Kidney (tissue), 14 donors: Measurements from ENCODE around the gene TXN2. TPM values are rescaled to one million over a fixed set of nuclear protein-coding genes. Genes with fewer than 3 reads are reported as not detected.

Experiments
- DNase-seq, 5 donors: peaks; one replicate each; pipeline ENCODE4 v3.0.0-alpha.2; 2013 to 2020
- FAIRE-seq: peaks from 2 replicates; lab custom pipeline; 2012; peaks lifted over from hg19 to GRCh38; lab: Jason Lieb, UNC
- H3K27ac ChIP-seq, 2 donors: one replicate each; pipeline ENCODE4 v1.7.0; 2013; ENCODE audit warnings: low read depth in 2 of 2, low read length in 2 of 2, inconsistent platforms in 1 of 2
- H3K27me3 ChIP-seq: one replicate; pipeline ENCODE4 v1.7.1; 2013; ENCODE audit warnings: low read length, inconsistent platforms; ENCODE audit not compliant: control insufficient read depth, insufficient read depth
- H3K36me3 ChIP-seq, 3 donors: one replicate each; pipeline versions ENCODE4 v1.7.0 to v1.7.1; 2013; ENCODE audit warnings: low read length in 3 of 3, control low read depth in 1 of 3, inconsistent platforms in 1 of 3; ENCODE audit not compliant: insufficient read depth in 3 of 3, control insufficient read depth in 2 of 3
- H3K4me1 ChIP-seq, 3 donors: one replicate each; pipeline versions ENCODE4 v1.7.0 to v1.7.1; 2013; ENCODE audit warnings: low read length in 3 of 3, inconsistent platforms in 1 of 3, low read depth in 1 of 3; ENCODE audit not compliant: control insufficient read depth in 2 of 3, insufficient read depth in 2 of 3
- H3K4me3 ChIP-seq, 3 donors: one replicate each; pipeline versions ENCODE4 v1.7.0 to v1.8.1; 2013; ENCODE audit warnings: low read length in 3 of 3, control low read depth in 1 of 3, inconsistent platforms in 1 of 3
- H3K9ac ChIP-seq, 3 donors: one replicate each; pipeline versions ENCODE4 v1.7.0 to v1.7.1; 2013; ENCODE audit warnings: low read length in 3 of 3, control low read depth in 1 of 3, inconsistent platforms in 1 of 3
- H3K9me3 ChIP-seq, 3 donors: one replicate each; pipeline versions ENCODE4 v1.7.0 to v1.7.1; 2013; ENCODE audit warnings: low read length in 3 of 3, control low read depth in 1 of 3, inconsistent platforms in 1 of 3; ENCODE audit not compliant: control insufficient read depth in 2 of 3, insufficient read depth in 1 of 3
- intact Hi-C: fragments of 100-400 bp; cut with DNase I; formaldehyde crosslinking; loops from one replicate; pipeline ENCODE4 v1.11.1; 2022
- polyA plus RNA-seq: library from polyadenylated mRNA; stranded (reverse); fragments of 350-450 nt; fragmentation: Illumina TruSeq; extraction: RNeasy Lipid Tissue Mini Kit (QIAGEN cat#74804); gene quantifications from one replicate; pipeline ENCODE4 v1.2.3, GENCODE V29; 2014; ENCODE audit warnings: low read depth, low replicate concordance; ENCODE audit not compliant: insufficient read depth
- total RNA-seq: library from RNA; stranded (reverse); fragmentation: NEBNext Ultra II Directional; extraction: Animal tissue kit (Norgen Biotek cat#: 25700); gene quantifications from one replicate; pipeline ENCODE4 v1.2.1, GENCODE V29; 2021
- TF ChIP-seq, protein P1 (sequence below): IDR thresholded peaks from 3 replicates; pipeline ENCODE4 v1.5.1; 2012; ENCODE audit warnings: mild to moderate bottlenecking, moderate library complexity, borderline replicate concordance; ENCODE audit not compliant: insufficient read depth; ENCODE audit errors: extremely low read depth
- donor health status: control.
- donor health status: control.
- donor health status: control.
- donor health status: control.
- donor health status: control.
- donor health status: DM: yes; HTN: yes; CAD: no.
- donor health status: Normal renal cell carcinoma (clear cell type).

TXN2 gene
- total and polyA plus RNA-seq, 2 donors from 2014 or later = 72.8 to 194 TPM

DNA sequence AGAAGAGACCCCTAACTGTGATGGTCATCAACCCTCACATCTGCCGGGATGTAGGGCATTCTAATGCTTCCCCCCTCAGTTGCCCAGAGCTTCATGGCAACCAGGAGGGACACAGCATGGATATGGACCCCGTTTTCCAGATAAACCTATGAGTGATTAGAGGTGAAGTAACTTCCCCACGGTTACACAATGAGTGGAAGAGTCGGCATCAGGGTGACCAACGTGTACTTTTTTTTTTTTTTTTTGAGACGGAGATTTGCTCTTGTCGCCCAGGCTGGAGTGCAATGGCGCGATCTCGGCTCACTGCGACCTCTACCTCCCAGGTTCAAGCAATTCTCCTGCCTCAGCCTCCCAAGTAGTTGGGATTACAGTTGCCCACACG, 25.0 kb downstream of the TXN2 start:
- no peak overlapping the region for H3K4me3 ChIP-seq
- intact Hi-C loops = no loop called here
- no peaks in the 10 kb centered on the region for H3K27me3 ChIP-seq
- no peaks in the 10 kb centered on the region for H3K9me3 ChIP-seq
- no peak for FAIRE-seq
- no peak for DNase-seq
- TF ChIP-seq, protein P1, sequence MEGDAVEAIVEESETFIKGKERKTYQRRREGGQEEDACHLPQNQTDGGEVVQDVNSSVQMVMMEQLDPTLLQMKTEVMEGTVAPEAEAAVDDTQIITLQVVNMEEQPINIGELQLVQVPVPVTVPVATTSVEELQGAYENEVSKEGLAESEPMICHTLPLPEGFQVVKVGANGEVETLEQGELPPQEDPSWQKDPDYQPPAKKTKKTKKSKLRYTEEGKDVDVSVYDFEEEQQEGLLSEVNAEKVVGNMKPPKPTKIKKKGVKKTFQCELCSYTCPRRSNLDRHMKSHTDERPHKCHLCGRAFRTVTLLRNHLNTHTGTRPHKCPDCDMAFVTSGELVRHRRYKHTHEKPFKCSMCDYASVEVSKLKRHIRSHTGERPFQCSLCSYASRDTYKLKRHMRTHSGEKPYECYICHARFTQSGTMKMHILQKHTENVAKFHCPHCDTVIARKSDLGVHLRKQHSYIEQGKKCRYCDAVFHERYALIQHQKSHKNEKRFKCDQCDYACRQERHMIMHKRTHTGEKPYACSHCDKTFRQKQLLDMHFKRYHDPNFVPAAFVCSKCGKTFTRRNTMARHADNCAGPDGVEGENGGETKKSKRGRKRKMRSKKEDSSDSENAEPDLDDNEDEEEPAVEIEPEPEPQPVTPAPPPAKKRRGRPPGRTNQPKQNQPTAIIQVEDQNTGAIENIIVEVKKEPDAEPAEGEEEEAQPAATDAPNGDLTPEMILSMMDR = no peak
- no peak overlapping the region for H3K9ac ChIP-seq
- H3K27ac ChIP-seq = no peak overlapping the region
- H3K36me3 ChIP-seq = no peaks in the 10 kb centered on the region
- H3K4me1 ChIP-seq = peaks cover 3 to 22% (median 9%) of the 10 kb centered on the region in 3 donors

DNA sequence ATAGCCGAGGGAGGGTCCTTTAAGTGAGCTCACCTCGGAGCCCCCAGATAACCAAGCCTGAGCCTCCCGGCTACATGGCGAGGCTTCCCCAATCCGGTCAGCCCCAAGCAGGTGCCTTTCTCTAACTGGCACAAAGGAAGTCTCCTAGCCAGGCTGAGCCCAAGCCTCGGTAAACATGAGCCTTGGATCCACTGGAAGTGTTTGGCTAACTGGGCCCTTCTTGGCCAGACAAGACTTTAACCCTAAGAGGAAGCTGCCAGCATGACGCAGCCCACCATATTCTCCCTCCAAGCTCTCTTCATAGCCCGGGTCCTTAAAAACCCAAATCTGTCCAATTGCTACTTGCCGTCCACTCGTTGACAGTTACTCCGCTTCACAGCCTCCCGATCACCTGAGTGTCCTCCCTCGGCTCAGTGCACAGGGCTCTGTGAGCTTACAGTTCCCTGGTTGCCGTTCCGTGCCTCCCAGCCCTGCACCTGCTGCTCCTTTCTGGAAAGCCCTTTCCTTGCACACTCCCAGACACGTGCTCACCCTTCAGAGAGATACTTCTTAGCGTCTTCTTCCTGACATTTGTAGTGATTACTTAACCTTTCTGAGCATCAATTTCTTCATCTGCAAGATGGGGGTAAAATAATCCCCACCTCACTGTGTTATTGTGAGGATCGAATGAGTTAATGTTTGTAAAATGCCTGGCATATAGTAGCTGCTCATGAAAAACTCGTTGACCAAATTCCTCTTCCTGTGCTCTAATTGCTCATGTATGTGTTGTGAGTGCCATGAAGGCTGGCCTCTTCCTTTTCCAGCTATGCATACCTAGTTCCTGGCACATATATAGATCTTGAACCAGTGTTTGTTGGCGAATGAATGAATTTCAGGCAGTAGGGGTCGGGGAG, 25.6 kb downstream of the TXN2 start:
- TF ChIP-seq, protein P1 = no peak
- intact Hi-C loops = no loop called here
- H3K27ac ChIP-seq = peak overlapping the region; percentile 72 to 77
- no peaks in the 10 kb centered on the region for H3K9me3 ChIP-seq
- H3K27me3 ChIP-seq = no peaks in the 10 kb centered on the region
- FAIRE-seq (no peak), DNase-seq (peak in 1 of 5 donors; percentile 46)
- H3K4me1 ChIP-seq = peaks cover 3 to 22% (median 9%) of the 10 kb centered on the region in 3 donors
- H3K36me3 ChIP-seq = no peaks in the 10 kb centered on the region
- H3K9ac ChIP-seq = peak overlapping the region in 2 of 3 donors; percentile 2 to 73
- peak overlapping the region in 1 of 3 donors; percentile 60 for H3K4me3 ChIP-seq

DNA sequence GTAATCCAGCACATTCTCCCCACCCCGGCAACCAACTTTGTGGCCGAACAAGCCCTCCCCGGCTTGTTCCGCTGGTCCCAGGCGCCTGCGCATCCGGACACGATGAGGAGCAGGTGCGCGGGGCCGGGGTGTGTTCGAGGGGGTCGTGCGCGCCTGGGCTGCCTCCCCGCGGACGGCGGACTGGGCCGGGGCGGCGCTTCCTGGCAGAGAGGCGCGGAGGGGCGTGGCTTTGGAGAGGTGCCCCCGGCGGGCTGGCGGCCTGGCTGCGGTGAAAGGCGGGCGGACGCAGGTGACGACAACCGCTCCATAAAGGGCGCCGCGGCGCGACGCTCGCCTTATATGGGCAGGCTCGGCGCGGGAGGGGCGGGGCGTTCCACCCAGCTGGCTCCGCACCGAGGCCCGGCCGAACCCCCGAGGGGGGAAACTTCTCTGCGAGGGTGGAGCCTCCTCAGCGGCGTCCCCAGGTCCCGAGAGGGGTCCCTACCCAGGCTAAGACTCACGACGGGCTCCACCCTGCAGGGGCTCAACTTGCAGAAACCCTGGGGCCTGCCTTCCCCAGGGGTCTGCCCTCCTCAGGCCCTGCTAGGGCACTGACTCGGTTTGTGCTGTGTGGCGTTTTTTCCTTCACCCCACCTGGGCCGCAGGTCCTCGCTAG, 26.4 kb downstream of the TXN2 start:
- no peaks in the 10 kb centered on the region for H3K9me3 ChIP-seq
- DNase-seq = peak; percentile 93 to 97 (median 95)
- no peak for FAIRE-seq
- no peaks in the 10 kb centered on the region for H3K27me3 ChIP-seq
- no peaks in the 10 kb centered on the region for H3K36me3 ChIP-seq
- TF ChIP-seq, protein P1 = no peak
- H3K9ac ChIP-seq = peak overlapping the region in 2 of 3 donors; percentile 73 to 92
- intact Hi-C loops = no loop called here
- peak overlapping the region; percentile 76 to 77 for H3K27ac ChIP-seq
- peak overlapping the region in 2 of 3 donors; percentile 42 to 60 for H3K4me3 ChIP-seq
- H3K4me1 ChIP-seq = peaks cover 3 to 22% (median 9%) of the 10 kb centered on the region in 3 donors
